ENCODE measurements around the gene UVRAG. TPM values are rescaled to one million over a fixed set of nuclear protein-coding genes. Genes with fewer than 3 reads are reported as not detected.
A peak's percentile ranks its signal among the peaks of the same experiment; 100 is the strongest.

Gene UVRAG
- total and polyA plus RNA-seq, 2 of the 13 experiments (the other 11 are each of a cell fraction or from before 2014, with no cell fraction given): 9.7 to 17.3 TPM

DNA sequence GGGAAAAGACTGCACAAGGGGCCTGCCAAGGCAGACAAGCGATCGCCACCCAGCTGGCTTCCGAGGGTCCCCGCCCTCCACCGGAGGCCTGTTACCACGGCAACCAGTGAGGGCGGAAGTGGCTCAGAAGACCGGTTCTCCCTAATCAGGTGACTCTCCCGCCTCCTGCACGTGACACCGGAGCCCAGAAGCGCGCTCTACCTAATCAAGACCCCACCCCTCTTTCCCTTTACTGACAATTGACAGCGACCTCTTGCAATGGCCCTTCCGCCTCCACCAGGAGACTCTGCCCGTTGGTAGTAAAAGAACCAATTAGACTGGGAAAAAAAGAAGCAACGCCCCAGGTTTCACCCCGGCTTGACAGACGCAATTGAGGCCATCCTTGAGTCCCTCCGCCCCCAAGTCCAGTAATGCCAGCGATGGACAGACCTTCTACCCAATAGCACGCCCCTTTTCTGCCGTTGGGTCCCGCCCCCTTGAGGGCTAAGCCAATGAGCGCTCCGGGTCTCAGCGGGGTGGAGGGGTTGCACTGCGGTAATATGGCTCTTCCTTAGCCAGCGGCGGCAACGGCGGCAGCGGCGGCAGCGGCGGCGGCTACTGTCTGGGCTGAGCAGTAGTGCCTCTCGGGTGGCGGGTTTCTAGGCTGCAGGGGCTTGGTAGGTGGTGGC is at the start of gene UVRAG (continued):
- TF ChIP-seq, protein P1, sequence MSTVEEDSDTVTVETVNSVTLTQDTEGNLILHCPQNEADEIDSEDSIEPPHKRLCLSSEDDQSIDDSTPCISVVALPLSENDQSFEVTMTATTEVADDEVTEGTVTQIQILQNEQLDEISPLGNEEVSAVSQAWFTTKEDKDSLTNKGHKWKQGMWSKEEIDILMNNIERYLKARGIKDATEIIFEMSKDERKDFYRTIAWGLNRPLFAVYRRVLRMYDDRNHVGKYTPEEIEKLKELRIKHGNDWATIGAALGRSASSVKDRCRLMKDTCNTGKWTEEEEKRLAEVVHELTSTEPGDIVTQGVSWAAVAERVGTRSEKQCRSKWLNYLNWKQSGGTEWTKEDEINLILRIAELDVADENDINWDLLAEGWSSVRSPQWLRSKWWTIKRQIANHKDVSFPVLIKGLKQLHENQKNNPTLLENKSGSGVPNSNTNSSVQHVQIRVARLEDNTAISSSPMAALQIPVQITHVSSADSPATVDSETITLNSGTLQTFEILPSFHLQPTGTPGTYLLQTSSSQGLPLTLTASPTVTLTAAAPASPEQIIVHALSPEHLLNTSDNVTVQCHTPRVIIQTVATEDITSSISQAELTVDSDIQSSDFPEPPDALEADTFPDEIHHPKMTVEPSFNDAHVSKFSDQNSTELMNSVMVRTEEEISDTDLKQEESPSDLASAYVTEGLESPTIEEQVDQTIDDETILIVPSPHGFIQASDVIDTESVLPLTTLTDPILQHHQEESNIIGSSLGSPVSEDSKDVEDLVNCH (CRISPR knock-in tag; IDR thresholded peaks at IDR 0.05): no peak
- TF ChIP-seq, protein P2, sequence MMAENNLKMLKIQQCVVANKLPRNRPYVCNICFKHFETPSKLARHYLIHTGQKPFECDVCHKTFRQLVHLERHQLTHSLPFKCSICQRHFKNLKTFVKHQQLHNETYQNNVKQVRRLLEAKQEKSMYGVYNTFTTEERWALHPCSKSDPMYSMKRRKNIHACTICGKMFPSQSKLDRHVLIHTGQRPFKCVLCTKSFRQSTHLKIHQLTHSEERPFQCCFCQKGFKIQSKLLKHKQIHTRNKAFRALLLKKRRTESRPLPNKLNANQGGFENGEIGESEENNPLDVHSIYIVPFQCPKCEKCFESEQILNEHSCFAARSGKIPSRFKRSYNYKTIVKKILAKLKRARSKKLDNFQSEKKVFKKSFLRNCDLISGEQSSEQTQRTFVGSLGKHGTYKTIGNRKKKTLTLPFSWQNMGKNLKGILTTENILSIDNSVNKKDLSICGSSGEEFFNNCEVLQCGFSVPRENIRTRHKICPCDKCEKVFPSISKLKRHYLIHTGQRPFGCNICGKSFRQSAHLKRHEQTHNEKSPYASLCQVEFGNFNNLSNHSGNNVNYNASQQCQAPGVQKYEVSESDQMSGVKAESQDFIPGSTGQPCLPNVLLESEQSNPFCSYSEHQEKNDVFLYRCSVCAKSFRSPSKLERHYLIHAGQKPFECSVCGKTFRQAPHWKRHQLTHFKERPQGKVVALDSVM (CRISPR knock-in tag; IDR thresholded peaks at IDR 0.05): no peak
- no peak for TF ChIP-seq SRSF4 (IDR thresholded peaks at IDR 0.05; ENCODE audit: low read depth, low read length, poor library complexity, severe bottlenecking)
- no peak for TF ChIP-seq ZNF235 (CRISPR knock-in tag; IDR thresholded peaks at IDR 0.05; ENCODE audit: borderline replicate concordance)
- TF ChIP-seq MAFK (conservative IDR thresholded peaks at IDR 0.05 in 1 of 2, IDR thresholded peaks at IDR 0.05 in 1 of 2; ENCODE audit: low read length in 2 of 2): no peak
- TF ChIP-seq ZNF782 (CRISPR knock-in tag; IDR thresholded peaks at IDR 0.05; ENCODE audit: borderline replicate concordance): no peak
- no peak for TF ChIP-seq ZNF468 (CRISPR knock-in tag; IDR thresholded peaks at IDR 0.05)
- TF ChIP-seq ZNF547 (CRISPR knock-in tag; IDR thresholded peaks at IDR 0.05): no peak
- no peak for TF ChIP-seq ZFP36 (IDR thresholded peaks at IDR 0.05; ENCODE audit: borderline replicate concordance, low read depth, low read length, partially characterized antibody)
- 0 out of 2 replicates have a peak, but pooled peaks have one; percentile 17 for TF ChIP-seq ISL2 (CRISPR knock-in tag; IDR thresholded peaks at IDR 0.05)
- no peak for TF ChIP-seq ADNP (CRISPR knock-in tag; IDR thresholded peaks at IDR 0.05)
- no peak for TF ChIP-seq MIER2 (CRISPR knock-in tag; IDR thresholded peaks at IDR 0.05)
- TF ChIP-seq MEIS2 (CRISPR knock-in tag; IDR thresholded peaks at IDR 0.05): no peak
- peak; percentile 82 for TF ChIP-seq TAF1 (CRISPR knock-in tag; IDR thresholded peaks at IDR 0.05)
- no peak for TF ChIP-seq SMAD9 (CRISPR knock-in tag; IDR thresholded peaks at IDR 0.05)
- no peak for TF ChIP-seq NR3C1 (CRISPR knock-in tag; IDR thresholded peaks at IDR 0.05)
- no peak for TF ChIP-seq SSRP1 (CRISPR knock-in tag; IDR thresholded peaks at IDR 0.05)
- TF ChIP-seq, protein P3, sequence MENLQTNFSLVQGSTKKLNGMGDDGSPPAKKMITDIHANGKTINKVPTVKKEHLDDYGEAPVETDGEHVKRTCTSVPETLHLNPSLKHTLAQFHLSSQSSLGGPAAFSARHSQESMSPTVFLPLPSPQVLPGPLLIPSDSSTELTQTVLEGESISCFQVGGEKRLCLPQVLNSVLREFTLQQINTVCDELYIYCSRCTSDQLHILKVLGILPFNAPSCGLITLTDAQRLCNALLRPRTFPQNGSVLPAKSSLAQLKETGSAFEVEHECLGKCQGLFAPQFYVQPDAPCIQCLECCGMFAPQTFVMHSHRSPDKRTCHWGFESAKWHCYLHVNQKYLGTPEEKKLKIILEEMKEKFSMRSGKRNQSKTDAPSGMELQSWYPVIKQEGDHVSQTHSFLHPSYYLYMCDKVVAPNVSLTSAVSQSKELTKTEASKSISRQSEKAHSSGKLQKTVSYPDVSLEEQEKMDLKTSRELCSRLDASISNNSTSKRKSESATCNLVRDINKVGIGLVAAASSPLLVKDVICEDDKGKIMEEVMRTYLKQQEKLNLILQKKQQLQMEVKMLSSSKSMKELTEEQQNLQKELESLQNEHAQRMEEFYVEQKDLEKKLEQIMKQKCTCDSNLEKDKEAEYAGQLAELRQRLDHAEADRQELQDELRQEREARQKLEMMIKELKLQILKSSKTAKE (CRISPR knock-in tag; IDR thresholded peaks at IDR 0.05; ENCODE audit: borderline replicate concordance): no peak
- TF ChIP-seq, protein P4, sequence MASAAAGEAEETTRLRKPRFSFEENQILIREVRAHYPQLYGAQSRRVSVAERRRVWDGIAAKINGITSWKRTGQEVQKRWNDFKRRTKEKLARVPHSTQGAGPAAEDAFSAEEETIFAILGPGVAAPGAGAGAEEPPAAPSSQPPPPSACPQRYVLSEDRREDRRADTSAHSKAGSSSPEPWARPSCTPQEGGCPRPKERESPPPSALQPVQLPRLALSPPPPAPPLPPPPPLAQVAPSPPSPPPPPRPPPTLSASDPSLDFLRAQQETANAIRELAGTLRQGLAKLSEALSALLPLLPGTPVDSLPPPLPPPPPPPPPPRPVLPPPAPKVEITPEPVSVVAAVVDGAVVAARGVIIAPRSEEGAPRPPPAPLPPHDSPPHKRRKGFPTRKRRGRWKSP (CRISPR knock-in tag; IDR thresholded peaks at IDR 0.05): no peak
- TF ChIP-seq, protein P5, sequence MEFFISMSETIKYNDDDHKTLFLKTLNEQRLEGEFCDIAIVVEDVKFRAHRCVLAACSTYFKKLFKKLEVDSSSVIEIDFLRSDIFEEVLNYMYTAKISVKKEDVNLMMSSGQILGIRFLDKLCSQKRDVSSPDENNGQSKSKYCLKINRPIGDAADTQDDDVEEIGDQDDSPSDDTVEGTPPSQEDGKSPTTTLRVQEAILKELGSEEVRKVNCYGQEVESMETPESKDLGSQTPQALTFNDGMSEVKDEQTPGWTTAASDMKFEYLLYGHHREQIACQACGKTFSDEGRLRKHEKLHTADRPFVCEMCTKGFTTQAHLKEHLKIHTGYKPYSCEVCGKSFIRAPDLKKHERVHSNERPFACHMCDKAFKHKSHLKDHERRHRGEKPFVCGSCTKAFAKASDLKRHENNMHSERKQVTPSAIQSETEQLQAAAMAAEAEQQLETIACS (CRISPR knock-in tag; IDR thresholded peaks at IDR 0.05): no peak
- TF ChIP-seq ZNF850 (CRISPR knock-in tag; conservative IDR thresholded peaks at IDR 0.05): no peak
- no peak for TF ChIP-seq ZFP90 (CRISPR knock-in tag; IDR thresholded peaks at IDR 0.05; ENCODE audit: borderline replicate concordance)

Data from HepG2 (cell line).